ENCODE results near the gene ARMC8.

- TF ChIP-seq CTCF (IDR thresholded peaks at IDR 0.05), result no peak
- TF ChIP-seq POLR2A (IDR thresholded peaks at IDR 0.05), result no peak
These were observed 113.5 kb downstream of the ARMC8 start for GRCh38 chr3:138300647-138301046.

Measured in lower leg skin (tissue), 3 donors.